ENCODE data around the gene CD200R1L.

CD200R1L gene

DNA sequence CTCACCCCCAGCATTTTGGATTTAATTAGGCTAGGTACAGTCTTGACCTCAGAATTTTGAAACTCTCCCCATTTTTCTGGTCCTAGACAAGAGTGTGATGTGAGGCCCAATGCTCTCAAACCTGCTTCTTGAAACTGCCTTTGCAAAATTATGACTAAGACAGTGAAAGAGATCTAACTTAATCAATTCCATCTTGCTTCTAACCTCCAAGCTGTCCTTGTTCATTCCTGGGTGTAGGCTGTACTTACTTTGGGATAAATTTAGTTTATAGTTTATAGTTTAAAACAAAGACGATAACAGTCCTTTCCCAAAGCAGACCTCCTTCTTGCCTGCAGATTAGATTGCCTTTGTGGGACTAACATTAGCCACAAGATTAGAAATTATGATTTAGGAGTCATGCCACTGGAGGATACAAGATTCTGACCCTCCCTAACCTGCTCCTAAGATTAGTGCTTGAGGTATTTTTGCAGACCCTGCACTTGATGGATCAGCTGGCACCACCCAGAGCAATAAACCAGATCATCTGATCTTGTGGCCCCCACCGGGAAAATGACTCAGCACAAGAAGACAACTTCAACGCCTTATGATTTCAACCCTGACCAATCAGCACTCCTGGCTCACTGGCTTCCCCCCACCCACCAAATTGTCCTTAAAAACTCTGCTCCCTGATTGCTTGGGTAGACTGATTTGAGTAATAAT is 59.6 kb downstream of the CD200R1L start:
- DNase-seq (ENCODE audit: low read depth), result peak; percentile 49

DNA sequence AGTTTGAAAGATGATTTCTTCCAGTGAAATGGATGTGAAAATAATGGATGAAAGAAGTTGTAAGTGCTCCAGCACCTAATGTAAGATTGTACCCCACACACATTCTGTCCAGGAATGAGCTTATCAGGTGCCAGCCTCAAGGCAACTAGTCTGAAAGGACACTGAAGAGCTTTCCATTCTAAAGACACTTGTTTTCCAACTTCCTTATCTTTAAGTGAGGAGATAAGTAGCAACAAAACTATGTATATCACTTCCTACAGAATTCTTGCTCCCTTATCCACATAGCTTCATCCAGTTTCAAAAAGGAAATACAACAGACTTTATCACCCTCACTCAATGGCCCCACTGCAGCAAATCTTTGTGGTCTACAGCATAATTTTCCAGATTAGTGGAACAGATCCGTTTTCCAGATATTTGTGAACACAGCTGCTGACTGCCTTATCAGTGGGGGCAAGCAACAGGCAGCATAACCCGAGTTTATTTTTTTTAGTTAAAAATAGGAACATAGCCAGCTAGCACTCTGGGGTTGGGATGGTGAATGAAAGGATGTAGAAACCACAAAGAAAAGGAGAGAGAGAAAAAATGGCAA is 60.6 kb downstream of the CD200R1L start:
- peak; percentile 71 for DNase-seq (ENCODE audit: low read depth)

DNA sequence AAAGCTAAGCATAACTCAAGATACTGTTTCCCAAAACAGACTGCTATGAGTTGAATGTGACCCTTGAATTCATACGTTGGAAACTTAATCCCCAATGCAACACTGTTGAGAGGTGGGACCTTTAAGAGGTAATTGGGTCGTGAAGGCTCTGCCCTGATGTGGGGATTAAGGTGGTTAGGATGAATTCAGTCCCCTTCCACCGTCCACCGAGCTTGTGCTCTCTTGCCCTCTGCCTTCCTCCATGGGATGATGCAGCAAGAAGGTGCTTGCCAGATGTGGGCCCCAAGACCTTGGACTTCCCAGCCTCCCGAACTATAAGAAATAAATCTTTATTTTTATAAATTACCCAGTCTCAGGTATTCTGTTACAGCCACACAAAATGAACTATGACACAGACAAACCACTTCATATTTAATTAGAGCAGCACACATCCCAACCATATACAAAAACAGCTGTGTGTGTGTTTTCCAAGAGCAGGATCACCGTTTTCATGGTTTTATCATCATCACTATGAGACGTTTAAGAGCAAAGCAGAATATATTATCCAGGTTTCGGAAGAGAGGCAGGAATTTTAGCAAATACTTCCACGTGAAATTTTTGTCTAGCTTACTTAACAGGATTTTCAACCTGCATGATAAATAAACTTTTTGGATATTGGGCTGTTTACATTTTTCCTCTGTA is 61.2 kb downstream of the CD200R1L start:
- no peak for DNase-seq (ENCODE audit: low read depth)

DNA sequence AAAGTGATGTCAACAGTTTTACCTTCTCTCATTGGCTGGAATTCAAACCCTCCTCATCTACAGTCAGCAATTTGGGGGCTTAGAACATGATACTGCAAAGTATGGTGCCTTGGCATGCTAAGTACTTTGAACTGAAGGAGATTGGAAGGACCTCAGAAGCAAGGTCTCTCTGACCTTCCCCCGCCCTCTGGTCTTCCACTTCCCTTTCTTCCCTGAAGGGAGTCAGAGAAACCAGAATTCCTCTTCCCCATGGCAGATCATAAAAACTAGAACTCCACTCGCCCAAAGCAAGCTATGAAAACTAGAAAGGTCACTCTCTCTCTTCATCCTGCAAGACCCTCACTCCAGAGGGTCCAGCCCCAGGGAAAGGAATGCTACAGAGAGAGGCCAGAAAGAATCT is 64.2 kb downstream of the CD200R1L start:
- DNase-seq (ENCODE audit: low read depth), result no peak

- peak; percentile 66 for DNase-seq (ENCODE audit: low read depth)
Measured at GRCh38 chr3:112781599-112781998, 65.1 kb downstream of the CD200R1L start.

- peak; percentile 18 for DNase-seq (ENCODE audit: low read depth)
Measured at GRCh38 chr3:112779558-112780480, 66.8 kb downstream of the CD200R1L start.

DNA sequence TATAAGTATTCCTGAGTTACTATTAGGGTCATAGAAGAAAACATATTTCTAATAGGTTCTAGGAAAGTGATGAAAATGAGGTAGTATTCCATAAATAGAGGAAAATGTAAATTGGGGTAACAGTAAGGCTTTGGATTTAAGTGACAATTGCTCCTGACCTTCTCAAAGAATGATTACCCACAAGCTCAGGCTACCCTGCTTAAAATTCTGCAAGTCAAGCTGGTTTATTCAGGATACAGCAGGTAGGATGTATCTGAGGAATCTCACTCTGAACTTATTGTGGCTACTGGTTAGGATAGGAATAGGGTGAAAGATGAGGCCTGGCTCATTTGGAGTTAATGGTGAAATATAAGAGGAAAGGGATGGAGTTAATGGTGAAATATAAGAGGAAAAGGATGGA is 67.7 kb downstream of the CD200R1L start:
- DNase-seq (ENCODE audit: low read depth), result no peak

GRCh38 chr3:112778353-112778948 is 68.2 kb downstream of the CD200R1L start:
- peak; percentile 86 for DNase-seq (ENCODE audit: low read depth)

GRCh38 chr3:112777811-112778210 is 68.9 kb downstream of the CD200R1L start:
- no peak for DNase-seq (ENCODE audit: low read depth)

GRCh38 chr3:112776836-112777235 is 69.8 kb downstream of the CD200R1L start:
- DNase-seq (ENCODE audit: low read depth), result no peak

- peak; percentile 53 for DNase-seq (ENCODE audit: low read depth)
Measured at GRCh38 chr3:112776000-112776399, 70.7 kb downstream of the CD200R1L start.

DNA sequence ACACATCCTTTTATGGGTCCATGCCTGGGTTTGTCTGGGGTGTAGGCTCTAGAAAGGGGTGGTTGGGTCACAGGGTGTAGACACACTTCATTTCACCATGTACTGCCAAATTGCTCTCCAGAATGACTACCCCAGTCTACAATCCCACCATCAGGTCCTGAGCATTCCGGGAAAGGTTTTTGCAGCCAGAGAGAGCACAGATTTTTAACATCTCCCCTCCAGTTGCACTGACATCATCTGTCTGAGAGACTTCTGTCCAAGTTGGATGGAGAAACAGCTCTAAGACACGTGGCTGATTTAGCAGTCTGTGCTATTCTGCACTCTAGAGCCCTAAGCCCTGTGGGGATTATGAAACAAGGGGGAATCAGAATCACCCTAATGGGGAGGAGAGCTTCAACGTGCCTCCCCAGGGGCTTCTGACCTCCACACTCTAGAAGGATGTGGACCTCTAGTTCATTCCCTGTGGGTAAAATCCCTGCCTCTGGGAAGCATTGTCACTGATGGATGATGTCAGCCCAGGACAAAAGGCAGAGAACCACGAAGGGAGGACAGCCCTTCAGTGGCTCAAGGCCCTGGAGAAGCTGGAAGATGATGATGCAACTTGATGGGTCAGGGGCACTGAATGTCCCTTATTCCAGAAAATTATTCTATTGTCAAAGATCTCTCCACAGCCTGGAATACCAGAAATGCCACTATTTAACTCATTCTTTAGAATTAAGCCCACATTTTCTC is 71.5 kb downstream of the CD200R1L start:
- peak; percentile 87 for DNase-seq (ENCODE audit: low read depth)

GRCh38 chr3:112774293-112774926 is 72.3 kb downstream of the CD200R1L start:
- DNase-seq (ENCODE audit: low read depth), result peak; percentile 88

DNA sequence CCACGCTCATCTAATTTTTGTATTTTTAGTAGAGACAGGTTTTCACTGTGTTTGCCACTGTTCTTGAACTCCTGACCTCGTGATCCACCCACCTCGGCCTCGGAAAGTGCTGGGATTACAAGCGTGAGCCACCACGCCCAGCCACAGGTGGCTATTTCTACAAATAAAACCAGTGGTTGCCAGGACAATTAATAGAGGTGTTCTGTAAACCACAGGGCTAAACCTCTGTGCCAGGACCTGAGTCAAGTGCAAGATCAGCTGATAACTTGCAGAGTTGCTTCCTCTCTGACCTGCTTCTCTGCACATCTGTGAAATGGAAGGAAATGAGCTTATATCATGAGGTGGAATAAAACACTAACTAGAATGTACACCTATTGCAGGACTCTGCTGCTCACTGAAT is 72.8 kb downstream of the CD200R1L start:
- DNase-seq (ENCODE audit: low read depth), result no peak

GRCh38 chr3:112770951-112771350 is 75.7 kb downstream of the CD200R1L start:
- DNase-seq (ENCODE audit: low read depth), result no peak

- DNase-seq (ENCODE audit: low read depth), result peak; percentile 82
Measured at GRCh38 chr3:112770032-112770626, 76.5 kb downstream of the CD200R1L start.

DNA sequence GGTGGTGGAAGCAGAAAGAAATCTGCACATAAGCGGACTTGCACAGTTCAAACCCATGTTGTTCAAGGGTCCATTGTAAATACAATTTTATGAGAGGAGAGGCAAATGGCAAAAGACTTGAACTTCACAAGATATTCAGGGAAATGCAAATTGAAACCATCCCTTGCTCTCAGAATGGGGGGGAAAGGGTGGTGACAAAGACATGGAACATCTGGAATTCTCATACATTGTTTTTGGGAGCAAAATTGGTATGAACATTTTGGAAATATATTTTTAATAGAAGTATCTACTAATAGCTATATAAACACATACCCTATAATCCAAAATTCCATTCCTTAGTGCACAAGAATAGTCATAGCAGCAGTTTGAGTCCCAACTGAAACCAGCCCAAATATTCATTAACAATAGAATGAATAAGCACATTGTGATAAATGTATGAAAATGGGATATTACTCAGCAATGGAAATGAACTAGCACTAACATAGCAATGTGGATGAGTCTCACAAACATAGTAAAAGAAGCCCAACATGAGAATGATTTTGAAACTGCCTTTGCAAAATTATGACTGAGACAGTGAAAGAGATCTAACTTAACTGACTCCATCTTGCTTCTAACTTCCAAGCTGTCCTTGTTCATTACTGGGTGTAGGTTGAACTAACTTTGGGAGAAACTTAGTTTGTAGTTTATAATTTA is 77.2 kb downstream of the CD200R1L start:
- peak; percentile 50 for DNase-seq (ENCODE audit: low read depth)

DNA sequence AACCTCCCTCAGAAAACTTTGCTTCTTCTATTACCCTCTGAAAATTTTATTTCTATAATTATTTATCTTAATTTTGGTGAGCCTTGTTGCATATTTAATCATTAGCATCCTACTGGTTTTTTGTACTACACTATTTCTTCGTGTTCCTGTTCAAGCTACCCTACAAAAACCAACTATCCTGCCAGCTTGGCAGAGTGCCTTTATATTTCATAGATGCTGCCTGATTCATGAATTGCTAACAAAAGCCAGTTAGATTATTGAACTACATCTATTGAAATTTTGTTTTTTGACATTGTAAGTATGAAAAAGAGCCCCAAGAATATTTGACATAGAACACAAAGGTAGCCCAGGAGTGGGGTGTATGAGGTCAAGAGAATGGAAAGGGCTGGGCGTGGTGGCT is 78.9 kb downstream of the CD200R1L start:
- no peak for DNase-seq (ENCODE audit: low read depth)

- DNase-seq (ENCODE audit: low read depth), result no peak
Measured at GRCh38 chr3:112767177-112767576, 79.5 kb downstream of the CD200R1L start.
